GM23338 (cell line): ENCODE measurements around the gene LGALS3.

Experiments used
- EZH2 ChIP-seq: fragments of 200-600 bp; sonication (generic); IDR thresholded peaks from one replicate; pipeline ENCODE4 v1.8.0; 2017; ENCODE audit warnings: antibody characterized with exemption, mild to moderate bottlenecking, low read depth; ENCODE audit not compliant: unreplicated experiment
- EZH2phosphoT487 ChIP-seq: fragments of 200-600 bp; sonication (generic); IDR thresholded peaks from one replicate; pipeline ENCODE4 v1.8.1; 2018; ENCODE audit warnings: antibody characterized with exemption; ENCODE audit not compliant: unreplicated experiment
- POLR2AphosphoS5 ChIP-seq: IDR thresholded peaks from 2 replicates; pipeline ENCODE4 v1.6.1; 2016; ENCODE audit warnings: antibody characterized with exemption, low read depth
- TF ChIP-seq, protein P1 (sequence below), 2 experiments: fragments of 200-600 bp in 1 of 2; sonication (generic) in 1 of 2; conservative IDR thresholded peaks; 2 replicates each; pipeline versions ENCODE4 v1.5.1 to v1.6.1; 2016 to 2017; ENCODE audit warnings: antibody characterized with exemption in 2 of 2, low read depth in 2 of 2, mild to moderate bottlenecking in 2 of 2, moderate library complexity in 1 of 2
- TF ChIP-seq, protein P2 (sequence below): IDR thresholded peaks from one replicate; pipeline ENCODE4 v1.6.1; 2018; ENCODE audit warnings: antibody characterized with exemption; ENCODE audit not compliant: unreplicated experiment

DNA sequence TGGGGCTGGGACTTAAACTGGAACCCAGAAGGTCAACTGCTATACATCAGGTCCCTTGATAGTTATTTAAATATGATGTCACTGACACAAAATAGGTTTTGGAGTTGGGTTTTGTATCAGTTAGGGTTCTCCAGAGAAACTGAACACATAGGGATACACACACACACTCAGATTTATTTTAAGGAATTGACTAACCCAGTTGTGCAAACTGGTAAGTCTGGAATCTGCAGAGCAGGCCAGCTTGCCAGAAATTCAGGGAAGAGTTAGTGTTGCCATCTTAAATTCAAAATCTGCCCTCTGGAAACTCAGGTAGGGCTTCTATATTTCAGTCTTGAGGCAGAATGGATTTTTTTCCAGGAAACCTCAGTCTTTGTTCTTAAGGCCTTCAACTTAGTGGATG lies 40.7 kb upstream of the LGALS3 start:
- TF ChIP-seq, protein P1, sequence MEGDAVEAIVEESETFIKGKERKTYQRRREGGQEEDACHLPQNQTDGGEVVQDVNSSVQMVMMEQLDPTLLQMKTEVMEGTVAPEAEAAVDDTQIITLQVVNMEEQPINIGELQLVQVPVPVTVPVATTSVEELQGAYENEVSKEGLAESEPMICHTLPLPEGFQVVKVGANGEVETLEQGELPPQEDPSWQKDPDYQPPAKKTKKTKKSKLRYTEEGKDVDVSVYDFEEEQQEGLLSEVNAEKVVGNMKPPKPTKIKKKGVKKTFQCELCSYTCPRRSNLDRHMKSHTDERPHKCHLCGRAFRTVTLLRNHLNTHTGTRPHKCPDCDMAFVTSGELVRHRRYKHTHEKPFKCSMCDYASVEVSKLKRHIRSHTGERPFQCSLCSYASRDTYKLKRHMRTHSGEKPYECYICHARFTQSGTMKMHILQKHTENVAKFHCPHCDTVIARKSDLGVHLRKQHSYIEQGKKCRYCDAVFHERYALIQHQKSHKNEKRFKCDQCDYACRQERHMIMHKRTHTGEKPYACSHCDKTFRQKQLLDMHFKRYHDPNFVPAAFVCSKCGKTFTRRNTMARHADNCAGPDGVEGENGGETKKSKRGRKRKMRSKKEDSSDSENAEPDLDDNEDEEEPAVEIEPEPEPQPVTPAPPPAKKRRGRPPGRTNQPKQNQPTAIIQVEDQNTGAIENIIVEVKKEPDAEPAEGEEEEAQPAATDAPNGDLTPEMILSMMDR (conservative IDR thresholded peaks at IDR 0.05; ENCODE audit: low read depth in 2 of 2), result no peak
- TF ChIP-seq, protein P2, sequence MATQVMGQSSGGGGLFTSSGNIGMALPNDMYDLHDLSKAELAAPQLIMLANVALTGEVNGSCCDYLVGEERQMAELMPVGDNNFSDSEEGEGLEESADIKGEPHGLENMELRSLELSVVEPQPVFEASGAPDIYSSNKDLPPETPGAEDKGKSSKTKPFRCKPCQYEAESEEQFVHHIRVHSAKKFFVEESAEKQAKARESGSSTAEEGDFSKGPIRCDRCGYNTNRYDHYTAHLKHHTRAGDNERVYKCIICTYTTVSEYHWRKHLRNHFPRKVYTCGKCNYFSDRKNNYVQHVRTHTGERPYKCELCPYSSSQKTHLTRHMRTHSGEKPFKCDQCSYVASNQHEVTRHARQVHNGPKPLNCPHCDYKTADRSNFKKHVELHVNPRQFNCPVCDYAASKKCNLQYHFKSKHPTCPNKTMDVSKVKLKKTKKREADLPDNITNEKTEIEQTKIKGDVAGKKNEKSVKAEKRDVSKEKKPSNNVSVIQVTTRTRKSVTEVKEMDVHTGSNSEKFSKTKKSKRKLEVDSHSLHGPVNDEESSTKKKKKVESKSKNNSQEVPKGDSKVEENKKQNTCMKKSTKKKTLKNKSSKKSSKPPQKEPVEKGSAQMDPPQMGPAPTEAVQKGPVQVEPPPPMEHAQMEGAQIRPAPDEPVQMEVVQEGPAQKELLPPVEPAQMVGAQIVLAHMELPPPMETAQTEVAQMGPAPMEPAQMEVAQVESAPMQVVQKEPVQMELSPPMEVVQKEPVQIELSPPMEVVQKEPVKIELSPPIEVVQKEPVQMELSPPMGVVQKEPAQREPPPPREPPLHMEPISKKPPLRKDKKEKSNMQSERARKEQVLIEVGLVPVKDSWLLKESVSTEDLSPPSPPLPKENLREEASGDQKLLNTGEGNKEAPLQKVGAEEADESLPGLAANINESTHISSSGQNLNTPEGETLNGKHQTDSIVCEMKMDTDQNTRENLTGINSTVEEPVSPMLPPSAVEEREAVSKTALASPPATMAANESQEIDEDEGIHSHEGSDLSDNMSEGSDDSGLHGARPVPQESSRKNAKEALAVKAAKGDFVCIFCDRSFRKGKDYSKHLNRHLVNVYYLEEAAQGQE, result no peak
- TF ChIP-seq POLR2AphosphoS5 (no peak), EZH2phosphoT487 (no peak), EZH2 (no peak)
